Liver (tissue), 3 donors: ENCODE measurements around the gene MTRF1L.

Source experiments
- CTCF ChIP-seq: fragments of 150-350 bp; IDR thresholded peaks from 2 replicates; pipeline ENCODE4 v1.5.1; 2017; ENCODE audit warnings: improper control_type of control experiment, low read depth, low read length; ENCODE audit not compliant: missing input control
- EGR1 ChIP-seq, 2 donors: IDR thresholded peaks; 2 replicates each; pipeline ENCODE4 v1.6.1; 2016 to 2018; ENCODE audit warnings: antibody characterized with exemption in 2 of 2, low read depth in 2 of 2
- GABPA ChIP-seq, 2 donors: IDR thresholded peaks in 1 of 2; conservative IDR thresholded peaks in 1 of 2; 2 replicates each; pipeline ENCODE4 v1.6.1; 2016; ENCODE audit warnings: antibody characterized with exemption in 2 of 2, mild to moderate bottlenecking in 1 of 2, moderate library complexity in 1 of 2
- JUND ChIP-seq, 2 donors: IDR thresholded peaks; 2 replicates each; pipeline ENCODE4 v1.6.1; 2016; ENCODE audit warnings: antibody characterized with exemption in 2 of 2
- MAX ChIP-seq: IDR thresholded peaks from 2 replicates; pipeline ENCODE4 v1.6.1; 2016; ENCODE audit warnings: antibody characterized with exemption
- RAD21 ChIP-seq, 2 donors: IDR thresholded peaks; 2 replicates each; pipeline ENCODE4 v1.6.1; 2016; ENCODE audit warnings: antibody characterized with exemption in 2 of 2, mild to moderate bottlenecking in 2 of 2
- RXRA ChIP-seq, 2 donors: IDR thresholded peaks; 2 replicates each; pipeline ENCODE4 v1.6.1; 2017 to 2018; ENCODE audit warnings: antibody characterized with exemption in 2 of 2, mild to moderate bottlenecking in 1 of 2
- YY1 ChIP-seq: IDR thresholded peaks from 2 replicates; pipeline ENCODE4 v1.6.1; 2016; ENCODE audit warnings: antibody characterized with exemption, mild to moderate bottlenecking
- donor health status: healthy.
- donor health status: healthy.

- TF ChIP-seq JUND (IDR thresholded peaks at IDR 0.05) (no peak), CTCF (no peak), EGR1 (IDR thresholded peaks at IDR 0.05; ENCODE audit: low read depth in 2 of 2) (no peak), RXRA (IDR thresholded peaks at IDR 0.05) (no peak), MAX (no peak), GABPA (IDR thresholded peaks at IDR 0.05 in 1 of 2, conservative IDR thresholded peaks at IDR 0.05 in 1 of 2) (no peak), YY1 (no peak), RAD21 (IDR thresholded peaks at IDR 0.05) (no peak)
Measured at GRCh38 chr6:153051801-153052200, 49.3 kb upstream of the MTRF1L start.
